Measurements from ENCODE around the gene ZNF497. TPM values are rescaled to one million over a fixed set of nuclear protein-coding genes. Genes with fewer than 3 reads are reported as not detected.

The ZNF497 gene
- total and polyA plus RNA-seq, 10 of the 15 experiments (the other 5 are each of a cell fraction or from before 2014, with no cell fraction given): 0.09 to 0.82 (median 0.28) TPM

- Histone ChIP-seq H4K20me1 (ENCODE audit: control insufficient read depth, insufficient read depth) (no peaks in the 10 kb centered on the region), H3K27ac (ENCODE audit: control insufficient read depth, insufficient read depth) (peak overlapping the region; percentile 79), H3K9me3 (replicated peaks; ENCODE audit: control insufficient read depth, insufficient read depth, low read length) (no peaks in the 10 kb centered on the region), H3K79me2 (ENCODE audit: control insufficient read depth, insufficient read depth, low read length) (peaks cover 21% of the 10 kb centered on the region), H3K27me3 (replicated peaks in 1 of 2; ENCODE audit: control insufficient read depth in 2 of 2, insufficient read depth in 2 of 2, low read length in 1 of 2) (no peaks in the 10 kb centered on the region), H3K4me2 (ENCODE audit: control insufficient read depth, insufficient read depth) (peak overlapping the region; percentile 70), H2AFZ (ENCODE audit: control insufficient read depth, low read depth, low read length) (peak overlapping the region; percentile 98), H3K4me1 (ENCODE audit: control insufficient read depth, insufficient read depth, low read length) (peaks cover 5% of the 10 kb centered on the region), H3K36me3 (ENCODE audit: control insufficient read depth in 2 of 2, insufficient read depth in 2 of 2, low read length in 1 of 2) (no peaks in the 10 kb centered on the region), H3K9ac (ENCODE audit: control insufficient read depth, insufficient read depth, low read length) (peak overlapping the region; percentile 74), H3K4me3 (peak overlapping the region; percentile 74)
- peak; percentile 90 for FAIRE-seq
- peak; percentile 87; the same call in 1 of the 2 replicates for TF ChIP-seq HDGF (IDR thresholded peaks at IDR 0.05)
- no peak for TF ChIP-seq SRF (IDR thresholded peaks at IDR 0.05; ENCODE audit: low read depth in 2 of 2, low read length in 2 of 2)
- 3% methylated on average over 9 of the region's 9 CpGs for WGBS (ENCODE audit: insufficient coverage, insufficient replicate concordance, low lambda C conversion rate, missing lambda C conversion rate)
- BruUV-seq (replicated peaks): no TSS peak
- ChIA-PET SMC1A (ENCODE audit: uncharacterized antibody, unreplicated experiment) (interaction anchor here (0.9 to 1.2 kb wide), 3 partner anchors 21 to 38 kb away, joined by 3 to 5 read pairs (median 4); partner anchors contain the start of gene ZNF497), POLR2A (interaction anchor here (0.7 to 1.7 kb wide), 6 partner anchors 10 to 55 kb away, joined by 3 to 10 read pairs (median 4); partner anchors contain the start of genes ERVK3-1 and ZNF497), CTCF (interaction anchor here (0.6 to 1.4 kb wide), 6 partner anchors 20 to 871 kb away, joined by 3 to 7 read pairs (median 3); partner anchors contain the start of genes ZBTB45 and ZNF544), RAD21 (ENCODE audit: unreplicated experiment) (interaction anchor here (0.6 to 1.7 kb wide), 6 partner anchors 20 to 193 kb away, joined by 3 to 7 read pairs (median 6); partner anchors contain the start of genes ZBTB45, ZNF497, ZNF584 and ZNF837)
- in situ Hi-C loops (cut with MboI) (no loop called here), intact Hi-C loops (cut with micrococcal nuclease; ENCODE audit: unreplicated experiment) (loop anchor here (2.0 to 5.0 kb wide), 4 partner anchors 22 to 191 kb away; partner anchors contain the start of genes ERVK3-1, ZBTB45, ZNF324 and ZNF837)
- no peak for DNase-seq (ENCODE audit: low read depth, low spot score)
- peak; percentile 72 for ATAC-seq
Observed at GRCh38 chr19:58326501-58326913, 36.0 kb downstream of the ZNF497 start.

- in situ Hi-C loops (cut with MboI) (no loop called here), intact Hi-C loops (cut with micrococcal nuclease; ENCODE audit: unreplicated experiment) (loop anchor here (2.0 to 5.0 kb wide), 4 partner anchors 21 to 192 kb away; partner anchors contain the start of genes ERVK3-1, ZBTB45, ZNF324 and ZNF837)
- POLR2A ChIA-PET: interaction anchor here (1.7 kb wide), 1 partner anchor 9 kb away, joined by 4 read pairs; no protein-coding TSS in a partner anchor
- Histone ChIP-seq H3K4me1 (ENCODE audit: control insufficient read depth, insufficient read depth, low read length) (peaks cover 5% of the 10 kb centered on the region), H3K9me3 (replicated peaks; ENCODE audit: control insufficient read depth, insufficient read depth, low read length) (no peaks in the 10 kb centered on the region), H3K27me3 (replicated peaks in 1 of 2; ENCODE audit: control insufficient read depth in 2 of 2, insufficient read depth in 2 of 2, low read length in 1 of 2) (no peaks in the 10 kb centered on the region), H2AFZ (ENCODE audit: control insufficient read depth, low read depth, low read length) (no peak overlapping the region), H3K27ac (ENCODE audit: control insufficient read depth, insufficient read depth) (no peak overlapping the region; the same call in 1 of the 2 replicates), H3K9ac (ENCODE audit: control insufficient read depth, insufficient read depth, low read length) (no peak overlapping the region), H3K36me3 (ENCODE audit: control insufficient read depth in 2 of 2, insufficient read depth in 2 of 2, low read length in 1 of 2) (no peaks in the 10 kb centered on the region), H4K20me1 (ENCODE audit: control insufficient read depth, insufficient read depth) (no peaks in the 10 kb centered on the region), H3K4me2 (ENCODE audit: control insufficient read depth, insufficient read depth) (peak overlapping the region; percentile 70), H3K4me3 (peak overlapping the region; percentile 74), H3K79me2 (ENCODE audit: control insufficient read depth, insufficient read depth, low read length) (peaks cover 21% of the 10 kb centered on the region)
- CTCF ChIA-PET: interaction anchor here (0.6 kb wide), 1 partner anchor 481 kb away, joined by 3 read pairs; no protein-coding TSS in a partner anchor
- SMC1A ChIA-PET (ENCODE audit: uncharacterized antibody, unreplicated experiment): interaction anchor here (1.0 kb wide), 2 partner anchors 143 to 194 kb away, joined by 3 read pairs; partner anchors contain the start of gene ZBTB45
- WGBS (ENCODE audit: insufficient coverage, insufficient replicate concordance, low lambda C conversion rate, missing lambda C conversion rate): 84% methylated on average over 6 of the region's 6 CpGs
- no peak for ATAC-seq
- no peak for FAIRE-seq
- no peak for DNase-seq (ENCODE audit: low read depth, low spot score)
- RAD21 ChIA-PET (ENCODE audit: unreplicated experiment): interaction anchor here (1.6 to 1.7 kb wide), 2 partner anchors 19 to 38 kb away, joined by 6 read pairs; partner anchors contain the start of gene ZNF497
- BruUV-seq (replicated peaks): TSS peak; percentile 45
- TF ChIP-seq CHD2 (IDR thresholded peaks at IDR 0.05; ENCODE audit: borderline replicate concordance, low read depth, low read length) (no peak), ELK1 (IDR thresholded peaks at IDR 0.05; ENCODE audit: low read depth, low read length) (no peak), RAD51 (IDR thresholded peaks at IDR 0.05) (no peak), ZZZ3 (IDR thresholded peaks at IDR 0.05; ENCODE audit: control insufficient read depth, insufficient read length, low read depth) (no peak), ATF3 (IDR thresholded peaks at IDR 0.05; ENCODE audit: borderline replicate concordance, extremely low read depth, low read depth, low read length) (no peak)
- TF ChIP-seq, protein P1, sequence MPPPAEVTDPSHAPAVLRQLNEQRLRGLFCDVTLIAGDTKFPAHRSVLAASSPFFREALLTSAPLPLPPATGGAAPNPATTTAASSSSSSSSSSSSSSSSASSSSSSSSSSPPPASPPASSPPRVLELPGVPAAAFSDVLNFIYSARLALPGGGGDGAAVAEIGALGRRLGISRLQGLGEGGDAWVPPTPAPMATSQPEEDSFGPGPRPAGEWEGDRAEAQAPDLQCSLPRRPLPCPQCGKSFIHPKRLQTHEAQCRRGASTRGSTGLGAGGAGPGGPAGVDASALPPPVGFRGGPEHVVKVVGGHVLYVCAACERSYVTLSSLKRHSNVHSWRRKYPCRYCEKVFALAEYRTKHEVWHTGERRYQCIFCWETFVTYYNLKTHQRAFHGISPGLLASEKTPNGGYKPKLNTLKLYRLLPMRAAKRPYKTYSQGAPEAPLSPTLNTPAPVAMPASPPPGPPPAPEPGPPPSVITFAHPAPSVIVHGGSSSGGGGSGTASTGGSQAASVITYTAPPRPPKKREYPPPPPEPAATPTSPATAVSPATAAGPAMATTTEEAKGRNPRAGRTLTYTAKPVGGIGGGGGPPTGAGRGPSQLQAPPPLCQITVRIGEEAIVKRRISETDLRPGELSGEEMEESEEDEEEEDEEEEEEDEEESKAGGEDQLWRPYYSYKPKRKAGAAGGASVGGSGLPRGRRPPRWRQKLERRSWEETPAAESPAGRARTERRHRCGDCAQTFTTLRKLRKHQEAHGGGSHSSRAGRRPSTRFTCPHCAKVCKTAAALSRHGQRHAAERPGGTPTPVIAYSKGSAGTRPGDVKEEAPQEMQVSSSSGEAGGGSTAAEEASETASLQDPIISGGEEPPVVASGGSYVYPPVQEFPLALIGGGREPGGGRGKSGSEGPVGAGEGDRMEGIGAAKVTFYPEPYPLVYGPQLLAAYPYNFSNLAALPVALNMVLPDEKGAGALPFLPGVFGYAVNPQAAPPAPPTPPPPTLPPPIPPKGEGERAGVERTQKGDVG (CRISPR knock-in tag; IDR thresholded peaks at IDR 0.05): no peak
Observed at GRCh38 chr19:58325311-58326022, 37.1 kb downstream of the ZNF497 start.

All from GM12878 (cell line).